Measurements from ENCODE around the gene NEFH. TPM values are rescaled to one million over a fixed set of nuclear protein-coding genes. Genes with fewer than 3 reads are reported as not detected.

The NEFH gene
- total RNA-seq, 1 experiment from 2014 or later = 5.7 TPM

DNA sequence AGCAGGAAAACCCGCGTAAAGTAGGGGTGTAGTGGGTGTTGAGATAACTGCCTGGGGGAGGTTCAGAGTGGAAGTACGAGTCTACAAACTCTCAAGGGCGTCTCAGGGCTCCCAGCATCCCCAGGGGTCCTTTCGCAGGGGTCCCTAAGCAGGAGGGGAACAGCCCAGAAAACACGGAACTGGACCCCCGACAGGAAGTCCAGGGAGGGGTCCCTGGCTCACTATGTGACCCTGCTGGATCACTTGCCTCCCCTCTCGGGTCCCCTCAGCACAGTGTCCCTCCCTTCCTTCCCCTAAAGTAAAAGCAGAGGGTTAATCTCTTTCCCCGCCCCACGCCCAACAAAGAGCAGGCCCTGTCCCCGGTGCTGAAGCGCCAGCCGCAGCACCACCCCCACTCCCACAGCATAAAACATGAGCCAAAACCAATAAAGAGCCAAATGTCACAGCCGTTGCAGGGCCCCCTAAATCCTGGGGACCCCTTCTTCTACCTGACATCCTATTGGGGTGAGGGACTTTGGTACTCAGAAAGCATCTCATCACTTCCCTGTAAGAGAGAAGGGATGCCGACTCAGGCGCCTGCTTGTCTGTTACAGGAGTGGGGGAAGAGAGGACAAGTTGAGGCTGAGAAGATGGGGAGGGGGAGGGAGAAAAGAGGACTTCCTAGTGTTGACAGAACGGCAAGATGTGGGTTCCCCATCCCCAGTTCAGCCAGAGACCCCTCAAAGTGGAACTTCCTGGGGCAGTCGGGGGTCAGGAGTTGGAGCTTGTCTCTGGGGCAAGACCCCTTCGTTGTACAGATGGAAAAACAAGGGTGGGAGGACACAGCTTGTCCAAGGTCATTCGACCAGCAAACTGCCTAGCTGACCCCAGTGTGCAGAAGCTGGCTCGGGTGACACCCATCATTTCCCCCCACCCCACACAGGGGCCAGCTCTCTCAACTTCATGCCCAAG is 1.4 kb upstream of the NEFH start:
- Histone ChIP-seq H3K18ac (ENCODE audit: insufficient read length, low read depth, low read length) (no peak overlapping the region), H2BK20ac (ENCODE audit: low read depth, low read length, poor library complexity, severe bottlenecking) (no peak overlapping the region), H3K27ac (ENCODE audit: insufficient read length, low read depth, low read length) (no peak overlapping the region), H3K27me3 (ENCODE audit: insufficient read depth, low read length) (peaks cover 27% of the 10 kb centered on the region), H2AK5ac (ENCODE audit: insufficient read length, low read length) (no peak overlapping the region), H3K23me2 (ENCODE audit: insufficient read length, low read depth, low read length, poor library complexity, severe bottlenecking) (peaks cover 10% of the 10 kb centered on the region), H3K4me2 (ENCODE audit: insufficient read depth, insufficient read length, low read length) (peak overlapping the region; percentile 25), H3T11ph (ENCODE audit: low read length) (no peak overlapping the region), H3K23ac (ENCODE audit: insufficient read length, low read depth, low read length) (no peak overlapping the region), H3K9ac (ENCODE audit: extremely low read depth, insufficient read length, low read length) (no peak overlapping the region), H3K79me1 (ENCODE audit: insufficient read depth, low read depth, low read length, poor library complexity, severe bottlenecking) (no peaks in the 10 kb centered on the region), H4K91ac (ENCODE audit: insufficient read length, low read depth, low read length) (no peak overlapping the region), H2BK5ac (ENCODE audit: insufficient read length, low read length) (no peak overlapping the region), H3K9me3 (ENCODE audit: control insufficient read depth, low read depth, low read length) (no peaks in the 10 kb centered on the region), H2AFZ (ENCODE audit: low read length) (no peak overlapping the region), H3K79me2 (ENCODE audit: insufficient read depth, low read length) (no peaks in the 10 kb centered on the region), H2BK120ac (ENCODE audit: low read depth, low read length, poor library complexity, severe bottlenecking) (no peak overlapping the region), H3K14ac (ENCODE audit: insufficient read depth, low read length) (no peak overlapping the region), H3K4ac (ENCODE audit: low read depth, low read length) (no peak overlapping the region), H4K5ac (ENCODE audit: insufficient read length, low read depth, low read length) (no peak overlapping the region), H4K20me1 (ENCODE audit: control insufficient read depth, insufficient read depth, insufficient read length) (no peaks in the 10 kb centered on the region), H2BK15ac (ENCODE audit: low read depth, low read length) (no peak overlapping the region), H3K4me1 (ENCODE audit: insufficient read depth, low read length) (peaks cover 6% of the 10 kb centered on the region), H2BK12ac (ENCODE audit: insufficient read length, low read depth, low read length) (no peak overlapping the region), H3K56ac (ENCODE audit: insufficient read length, low read depth, low read length) (no peak overlapping the region), H4K8ac (replicated peaks; ENCODE audit: insufficient read length, low read depth, low read length) (no peak overlapping the region)
- H3K4me1 Mint-ChIP-seq = peaks cover 38 to 43% of the 10 kb centered on the region in 2 experiments
- no CpG with 5 or more reads among the region's 21 CpGs for WGBS (ENCODE audit: extremely low coverage, insufficient read length, low lambda C conversion rate)
- peaks cover 93% of the 10 kb centered on the region for H3K27me3 Mint-ChIP-seq (ENCODE audit: low read depth)
- peak; percentile 55 for DNase-seq
- peaks cover 8 to 9% of the 10 kb centered on the region in 2 experiments for H3K9me3 Mint-ChIP-seq
- no peak overlapping the region; a peak in 1 of 7 replicates for H3K27ac Mint-ChIP-seq
- H3K36me3 Mint-ChIP-seq (ENCODE audit: insufficient read depth in 1 of 3, low read depth in 3 of 3) = no peaks in the 10 kb centered on the region; a peak in 1 of 7 replicates
- TF ChIP-seq, protein P1, sequence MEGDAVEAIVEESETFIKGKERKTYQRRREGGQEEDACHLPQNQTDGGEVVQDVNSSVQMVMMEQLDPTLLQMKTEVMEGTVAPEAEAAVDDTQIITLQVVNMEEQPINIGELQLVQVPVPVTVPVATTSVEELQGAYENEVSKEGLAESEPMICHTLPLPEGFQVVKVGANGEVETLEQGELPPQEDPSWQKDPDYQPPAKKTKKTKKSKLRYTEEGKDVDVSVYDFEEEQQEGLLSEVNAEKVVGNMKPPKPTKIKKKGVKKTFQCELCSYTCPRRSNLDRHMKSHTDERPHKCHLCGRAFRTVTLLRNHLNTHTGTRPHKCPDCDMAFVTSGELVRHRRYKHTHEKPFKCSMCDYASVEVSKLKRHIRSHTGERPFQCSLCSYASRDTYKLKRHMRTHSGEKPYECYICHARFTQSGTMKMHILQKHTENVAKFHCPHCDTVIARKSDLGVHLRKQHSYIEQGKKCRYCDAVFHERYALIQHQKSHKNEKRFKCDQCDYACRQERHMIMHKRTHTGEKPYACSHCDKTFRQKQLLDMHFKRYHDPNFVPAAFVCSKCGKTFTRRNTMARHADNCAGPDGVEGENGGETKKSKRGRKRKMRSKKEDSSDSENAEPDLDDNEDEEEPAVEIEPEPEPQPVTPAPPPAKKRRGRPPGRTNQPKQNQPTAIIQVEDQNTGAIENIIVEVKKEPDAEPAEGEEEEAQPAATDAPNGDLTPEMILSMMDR (conservative IDR thresholded peaks at IDR 0.05) = no peak
- H3K4me3 Mint-ChIP-seq = peak overlapping the region; percentile 29 to 79
